Panc1 (cell line): ENCODE results near the gene CSF3R.

Experiments used
- CTCF ChIP-seq: fragments of 450-650 bp; IDR thresholded peaks from 2 replicates; pipeline ENCODE4 v1.5.1; 2017; ENCODE audit warnings: mild to moderate bottlenecking
- POLR2AphosphoS5 ChIP-seq: IDR thresholded peaks from 2 replicates; pipeline ENCODE4 v1.6.1; 2012; ENCODE audit warnings: mild to moderate bottlenecking, low read depth, low read length, moderate library complexity

- no peak for TF ChIP-seq POLR2AphosphoS5
- TF ChIP-seq CTCF: no peak
These were observed 40.4 kb downstream of the CSF3R start for GRCh38 chr1:36442337-36442736.
